NCI-H187 (cell line): Measurements from ENCODE around the gene CPSF6.
"Not testable (repeated sequence)": the region's sequence is repeated elsewhere in the genome, so short reads cannot be mapped to it uniquely, and the experiment has no call there.

Experiments
- DNase-seq, 2 experiments: peaks; one replicate each; lab custom pipeline; 2025; lab: John Stamatoyannopoulos, UW

The CPSF6 gene

GRCh38 chr12:69258655-69259054 is 19.3 kb downstream of the CPSF6 start:
- no peak for DNase-seq

- DNase-seq: no peak
Measured at GRCh38 chr12:69262264-69262974, 23.1 kb downstream of the CPSF6 start.

DNA sequence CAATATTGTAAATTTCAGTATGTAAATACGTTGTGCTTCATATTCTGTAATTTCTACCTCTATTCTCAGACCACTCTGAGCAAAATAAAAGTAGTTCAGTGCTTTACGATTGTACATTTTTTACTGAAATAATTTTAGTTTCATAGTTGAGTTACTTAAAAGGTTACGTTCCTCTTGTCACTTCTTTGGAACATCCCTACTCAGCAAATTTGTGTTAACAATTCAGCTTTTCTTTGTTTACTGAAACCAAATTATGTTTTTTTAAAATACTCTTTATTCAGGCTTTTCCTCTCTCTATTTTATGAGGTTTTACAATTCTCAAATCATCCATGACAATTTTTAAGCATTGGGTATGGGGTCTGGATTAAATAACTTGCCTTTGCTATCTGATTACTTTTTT is 25.8 kb downstream of the CPSF6 start:
- no peak for DNase-seq

DNA sequence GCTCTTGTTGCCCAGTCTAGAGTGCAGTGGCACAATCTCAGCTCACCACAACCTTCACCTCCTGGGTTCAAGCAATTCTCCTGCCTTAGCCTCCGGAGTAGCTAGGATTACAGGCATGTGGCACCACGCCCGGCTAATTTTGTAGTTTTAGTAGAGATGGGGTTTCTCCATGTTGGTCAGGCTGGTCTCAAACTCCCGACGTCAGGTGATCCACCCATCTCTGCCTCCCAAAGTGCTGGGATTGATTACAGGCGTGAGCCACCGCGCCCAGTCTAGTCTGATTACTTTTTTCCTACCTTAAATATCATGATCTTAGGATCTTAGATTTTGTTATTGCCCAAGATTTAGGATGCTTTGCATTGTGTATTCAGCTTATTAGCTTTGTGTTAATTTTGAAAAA is 26.3 kb downstream of the CPSF6 start:
- DNase-seq: not testable (repeated sequence)

DNA sequence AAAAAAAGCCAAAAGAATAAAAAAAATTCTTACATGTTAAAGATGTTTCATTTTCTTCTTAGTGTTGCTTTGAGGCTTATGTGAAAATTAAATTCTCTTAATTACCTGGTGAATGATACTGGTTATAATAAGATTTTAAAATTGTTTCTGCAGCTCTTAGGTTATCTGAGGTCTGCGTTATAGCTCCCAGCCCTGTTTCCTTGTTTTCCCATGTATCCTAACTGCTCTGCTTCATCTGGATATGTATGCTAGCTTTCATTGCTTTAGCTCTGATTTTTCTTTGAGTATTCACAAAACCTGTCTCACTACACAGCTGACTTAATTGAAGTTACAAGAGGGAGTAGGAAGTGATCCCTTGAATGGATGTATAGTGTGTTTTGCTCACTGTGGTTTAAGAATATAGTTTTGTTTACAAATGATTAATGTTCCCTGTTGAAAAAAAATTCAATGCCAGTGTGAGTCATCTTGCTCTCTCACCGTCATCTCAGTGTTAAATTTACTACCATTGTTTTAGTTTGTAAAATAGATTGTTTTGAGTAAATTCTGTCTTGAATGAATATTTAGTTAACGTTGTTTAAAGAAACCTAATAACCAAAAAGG is 26.8 kb downstream of the CPSF6 start:
- DNase-seq: no peak

DNA sequence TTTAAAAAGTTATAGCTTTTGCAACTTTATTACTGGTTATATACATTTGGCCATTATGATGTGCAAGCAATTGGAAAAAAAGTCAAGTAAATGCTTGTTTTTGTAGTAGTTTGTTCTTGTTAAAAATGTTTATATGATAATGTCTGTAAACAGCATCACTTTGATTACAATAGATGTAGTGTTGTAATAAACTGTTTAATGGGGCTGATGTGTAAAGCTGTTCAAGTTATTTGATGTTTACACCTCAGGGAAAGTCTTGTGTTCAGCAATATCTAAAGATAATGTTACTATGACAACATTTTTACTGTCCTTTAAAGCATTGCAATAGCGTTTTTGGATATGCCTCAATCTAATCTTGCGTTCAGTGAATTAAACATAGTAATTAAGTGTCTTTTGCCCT is 30.4 kb downstream of the CPSF6 start:
- DNase-seq: no peak

- no peak for DNase-seq
Measured at GRCh38 chr12:69272511-69272910, 33.1 kb downstream of the CPSF6 start.

DNA sequence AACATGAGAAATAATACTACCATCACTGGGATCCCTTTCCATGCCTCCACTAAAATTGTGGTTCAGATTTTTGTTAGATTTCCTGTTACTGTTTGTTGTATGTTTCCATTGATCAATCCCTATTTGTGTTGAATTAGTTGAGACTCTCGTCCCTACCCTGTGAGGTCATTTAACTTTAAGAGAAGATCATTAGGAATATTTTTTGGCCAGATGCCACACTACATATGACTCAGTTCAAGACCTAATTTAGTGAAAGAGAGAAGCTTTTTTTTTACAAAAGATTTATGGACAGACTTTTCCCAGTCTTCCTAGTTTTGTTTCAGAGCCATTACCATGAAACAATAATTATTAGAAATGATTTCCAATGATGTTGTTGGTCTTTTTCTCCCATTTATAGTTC is 35.5 kb downstream of the CPSF6 start:
- no peak for DNase-seq

GRCh38 chr12:69275471-69275891 is 36.1 kb downstream of the CPSF6 start:
- DNase-seq: no peak

DNA sequence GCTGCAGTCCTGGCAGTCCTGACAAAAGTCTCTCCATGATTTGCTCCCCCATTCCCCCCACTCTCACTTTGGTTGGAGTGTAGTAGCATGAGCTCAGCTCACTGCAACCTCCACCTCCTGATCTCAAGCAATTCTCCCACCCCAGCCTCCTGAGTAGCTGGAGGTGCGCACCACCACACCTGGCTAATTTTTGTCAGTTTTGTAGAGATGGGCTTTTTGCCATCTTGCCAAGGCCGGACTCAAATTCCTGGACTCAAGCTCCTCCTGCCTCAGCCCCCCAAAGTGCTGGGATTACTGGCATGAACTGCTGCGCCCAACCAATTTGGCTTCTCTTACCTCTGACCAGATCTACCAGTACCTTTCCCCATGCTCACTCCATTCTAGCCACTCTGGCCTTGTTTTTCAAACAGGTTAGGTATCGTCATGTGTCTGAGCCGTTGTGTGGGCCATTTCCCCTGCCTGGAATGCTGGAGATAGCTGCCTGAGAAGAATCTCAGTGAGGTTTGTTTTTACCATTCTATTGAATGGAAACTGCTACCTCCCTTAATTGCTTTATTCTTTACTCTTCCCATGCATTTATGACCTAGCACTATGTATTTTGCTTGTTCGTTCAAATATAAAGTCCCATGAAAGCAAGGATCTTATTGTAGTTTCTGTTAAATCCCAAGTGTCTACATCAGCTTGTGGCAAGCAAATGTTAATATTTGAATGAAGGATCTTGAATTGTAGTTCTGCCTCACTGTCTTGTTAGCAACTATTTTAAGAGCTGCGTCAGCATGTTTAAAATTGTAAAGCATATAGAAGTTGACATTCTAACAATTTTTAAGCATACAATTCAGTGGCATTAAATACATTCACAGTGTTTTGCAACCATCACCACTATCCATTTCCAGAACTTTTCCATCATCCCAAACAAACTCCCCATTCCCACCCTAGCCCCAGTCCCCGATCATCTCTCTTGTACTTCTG is 39.7 kb downstream of the CPSF6 start:
- no peak for DNase-seq

DNA sequence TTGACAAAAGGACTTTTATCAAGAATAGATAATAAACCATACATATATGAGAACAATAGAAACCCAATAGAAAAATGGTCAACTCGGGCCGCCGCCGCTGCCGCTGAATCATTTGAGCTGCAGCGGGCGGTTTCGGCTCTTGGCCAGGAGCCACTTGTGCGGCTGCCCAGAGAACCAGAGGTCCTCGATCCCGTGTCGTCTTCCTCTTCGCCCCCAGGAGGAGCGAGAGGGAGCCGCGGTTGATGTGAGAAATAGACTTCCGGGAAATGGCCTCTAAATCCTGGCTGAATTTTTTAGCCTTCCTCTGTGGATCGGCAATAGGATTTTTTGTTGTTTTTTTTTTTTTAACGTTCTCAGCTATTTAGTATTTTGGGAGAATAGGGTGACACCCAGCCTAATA is 44.8 kb downstream of the CPSF6 start:
- peak; percentile 11 to 42 for DNase-seq

DNA sequence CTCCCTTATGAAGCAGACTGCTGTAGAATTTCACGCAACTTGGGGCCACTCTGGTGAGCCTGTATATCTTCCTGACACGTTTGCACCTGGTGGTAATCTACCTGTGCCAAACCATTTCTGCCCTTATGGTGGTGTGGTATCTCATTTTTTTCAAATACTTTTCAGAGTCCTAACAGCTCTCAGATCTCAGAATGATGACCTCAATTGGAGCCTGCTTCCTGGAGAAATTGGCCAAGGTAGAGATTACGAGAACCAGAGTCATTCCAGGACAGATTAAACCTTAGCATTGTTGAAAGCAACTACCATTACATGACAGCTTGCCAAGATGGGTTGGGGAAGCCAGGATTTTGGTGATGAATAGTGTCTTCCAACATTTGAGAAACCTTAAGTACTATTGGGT is 48.2 kb downstream of the CPSF6 start:
- DNase-seq: no peak

GRCh38 chr12:69290545-69291277 is 51.3 kb downstream of the CPSF6 start:
- DNase-seq: peak; percentile 18 to 41

DNA sequence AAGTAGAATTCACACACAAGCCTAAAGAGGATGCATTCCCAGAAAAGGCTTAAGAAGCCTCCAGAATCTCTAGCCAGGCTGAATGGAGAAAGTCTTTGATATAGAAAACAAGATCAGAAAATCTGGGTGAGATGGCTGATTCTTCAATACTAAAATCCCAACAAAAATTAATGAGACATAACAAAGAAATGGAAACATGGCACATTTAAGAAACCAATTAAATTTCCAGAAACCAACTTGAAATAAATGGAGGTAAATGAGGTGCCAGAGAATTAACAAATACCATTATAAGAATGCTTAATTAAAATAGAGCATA is 51.9 kb downstream of the CPSF6 start:
- DNase-seq: no peak

DNA sequence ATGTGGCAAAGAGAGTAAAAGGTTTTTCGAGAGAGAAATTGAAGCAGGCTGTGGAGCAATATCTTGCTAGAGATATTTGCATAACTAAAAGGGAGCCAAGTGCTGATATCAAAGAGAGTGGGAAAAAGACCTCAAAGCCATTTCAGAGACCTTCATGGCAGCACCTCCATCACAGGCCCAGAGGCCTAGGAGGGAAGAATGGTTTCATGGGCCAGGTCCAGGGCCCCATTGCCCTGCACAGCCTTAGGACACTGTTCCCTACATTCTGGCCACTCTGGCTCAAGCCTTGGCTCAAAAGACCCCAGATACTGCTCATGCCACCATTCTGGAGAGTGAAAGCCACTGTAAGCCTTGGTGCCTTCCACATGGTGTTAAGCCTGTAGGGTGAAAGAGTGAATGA is 58.8 kb downstream of the CPSF6 start:
- DNase-seq: no peak

GRCh38 chr12:69298947-69299346 is 59.6 kb downstream of the CPSF6 start:
- no peak for DNase-seq

DNA sequence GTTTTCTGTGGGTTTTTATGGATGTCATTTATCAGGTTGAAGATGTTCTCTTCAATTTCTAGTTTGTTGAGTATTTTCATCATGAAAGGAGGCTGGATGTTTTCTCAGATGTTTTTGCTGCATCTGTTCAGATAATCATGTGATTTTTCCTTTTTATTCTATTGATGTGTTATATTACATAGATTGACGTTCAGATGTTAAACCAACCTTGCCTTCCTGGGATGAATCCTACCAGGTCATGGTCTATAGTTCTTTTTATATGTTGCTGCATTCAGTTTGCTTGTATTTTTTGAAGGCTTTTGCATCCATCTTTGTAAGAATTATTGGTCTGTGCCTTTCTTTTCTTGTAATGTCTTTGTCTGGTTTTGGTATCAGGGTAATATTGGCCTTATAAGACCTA is 64.9 kb downstream of the CPSF6 start:
- no peak for DNase-seq

DNA sequence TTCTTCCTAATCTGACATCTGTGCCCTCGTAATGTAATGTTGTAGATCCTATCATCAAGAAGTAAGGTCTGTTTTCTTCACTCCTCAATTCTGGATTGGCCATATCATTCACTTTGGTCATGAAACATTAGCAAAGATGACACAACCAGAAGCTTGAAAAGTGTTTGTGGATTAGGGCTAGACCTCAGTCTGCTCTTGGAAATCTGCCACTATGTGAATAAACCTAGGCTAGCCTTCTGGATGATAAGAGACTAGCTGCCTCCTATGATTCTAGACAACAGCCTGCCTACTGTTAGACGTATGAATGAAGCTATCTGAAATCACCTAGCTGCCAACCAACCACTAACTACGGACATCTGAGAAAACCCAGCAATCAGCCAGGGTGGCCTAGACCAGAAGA is 70.1 kb downstream of the CPSF6 start:
- DNase-seq: no peak

GRCh38 chr12:69313209-69313608 is 73.8 kb downstream of the CPSF6 start:
- DNase-seq: no peak

GRCh38 chr12:69316784-69317183 is 77.4 kb downstream of the CPSF6 start:
- DNase-seq: not testable (repeated sequence)

GRCh38 chr12:69317233-69317632 is 77.9 kb downstream of the CPSF6 start:
- not testable (repeated sequence) for DNase-seq

DNA sequence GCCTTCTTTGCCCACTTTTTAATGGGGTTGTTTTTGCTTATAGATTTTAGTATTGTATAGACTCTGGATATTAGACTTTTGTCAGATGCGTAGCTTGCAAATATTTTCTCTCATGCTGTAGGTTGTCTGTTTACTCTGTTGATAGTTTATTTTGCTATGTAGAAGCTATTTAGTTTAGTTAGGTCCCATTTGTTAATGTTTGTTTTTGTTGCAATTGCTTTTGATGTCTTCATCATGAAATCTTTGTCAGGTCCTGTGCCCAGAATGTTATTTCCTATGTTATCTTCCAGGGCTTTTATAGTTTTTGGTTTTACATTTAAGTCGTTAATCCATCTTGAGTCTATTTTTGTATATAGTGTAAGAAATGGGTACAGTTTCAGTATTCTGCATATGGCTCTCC is 78.9 kb downstream of the CPSF6 start:
- no peak for DNase-seq
